ENCODE results near the gene INHBC. TPM values are rescaled to one million over a fixed set of nuclear protein-coding genes. Genes with fewer than 3 reads are reported as not detected.

The INHBC gene
- total and polyA plus RNA-seq, 8 donors = 0.37 TPM; not detected in 7

- Histone ChIP-seq H3K36me3 (no peaks in the 10 kb centered on the region), H3K27me3 (peaks cover 0 to 47% (median 13%) of the 10 kb centered on the region in 3 donors), H3K4me1 (peaks cover 21 to 50% (median 33%) of the 10 kb centered on the region in 4 donors), H3K4me3 (no peak overlapping the region), H3K9me3 (no peaks in the 10 kb centered on the region), H3K27ac (no peak overlapping the region)
- DNase-seq = no peak
- 86 to 93% (median 92%) methylated on average over 6 of the region's 6 CpGs for WGBS, 5 donors
- TF ChIP-seq EP300 (IDR thresholded peaks at IDR 0.05) = no peak
- no peak for TF ChIP-seq CTCF (IDR thresholded peaks at IDR 0.05)
- TF ChIP-seq POLR2AphosphoS5 (IDR thresholded peaks at IDR 0.05) = no peak
- TF ChIP-seq POLR2A (IDR thresholded peaks at IDR 0.05) = no peak
- intact Hi-C loops (cut with DNase I; ENCODE audit: low total_unique reads) = no loop called here
Observed at GRCh38 chr12:57456737-57457490, 22.3 kb downstream of the INHBC start.

- Histone ChIP-seq H3K27ac (peak overlapping the region; percentile 26 to 81 (median 73)), H3K4me3 (peak overlapping the region; percentile 55 to 69 (median 61)), H3K9me3 (no peaks in the 10 kb centered on the region), H3K27me3 (peaks cover 0 to 43% (median 13%) of the 10 kb centered on the region in 3 donors), H3K36me3 (no peaks in the 10 kb centered on the region), H3K4me1 (peaks cover 30 to 53% (median 43%) of the 10 kb centered on the region in 4 donors)
- TF ChIP-seq CTCF (IDR thresholded peaks at IDR 0.05) = no peak
- no peak for TF ChIP-seq EP300 (IDR thresholded peaks at IDR 0.05)
- no peak for TF ChIP-seq POLR2A (IDR thresholded peaks at IDR 0.05)
- no peak for TF ChIP-seq POLR2AphosphoS5 (IDR thresholded peaks at IDR 0.05)
- 27 to 29% (median 28%) methylated on average over 3 of the region's 3 CpGs for WGBS, 5 donors
- DNase-seq = no peak
- intact Hi-C loops (cut with DNase I; ENCODE audit: low total_unique reads) = no loop called here
Observed at GRCh38 chr12:57458665-57459054, 24.1 kb downstream of the INHBC start.

GRCh38 chr12:57459055-57459749, 24.6 kb downstream of the INHBC start:
- Histone ChIP-seq H3K36me3 (no peaks in the 10 kb centered on the region), H3K4me1 (peaks cover 30 to 53% (median 43%) of the 10 kb centered on the region in 4 donors), H3K4me3 (peak overlapping the region; percentile 55 to 69 (median 61)), H3K27ac (peak overlapping the region; percentile 51 to 81 (median 73)), H3K9me3 (no peaks in the 10 kb centered on the region), H3K27me3 (peaks cover 0 to 43% (median 13%) of the 10 kb centered on the region in 3 donors)
- peak; percentile 94 to 98 for DNase-seq
- intact Hi-C loops (cut with DNase I; ENCODE audit: low total_unique reads) = no loop called here
- WGBS, 5 donors = 0 to 1% (median 0%) methylated on average over 19 to 24 of the region's 24 CpGs
- TF ChIP-seq POLR2AphosphoS5 (IDR thresholded peaks at IDR 0.05) (peak in 2 of 3 donors; percentile 13 to 52), CTCF (IDR thresholded peaks at IDR 0.05) (peak in 5 of 7 experiments; percentile 96 to 98 (median 97)), POLR2A (IDR thresholded peaks at IDR 0.05) (no peak), EP300 (IDR thresholded peaks at IDR 0.05) (no peak)

GRCh38 chr12:57459750-57460467, 25.3 kb downstream of the INHBC start, which contains the start of gene GLI1:
Gene GLI1, plus strand, starts transcription at chr12:57459785. Its CDS starts 3,907 bp downstream, at chr12:57463692.
- H3K4me3 ChIP-seq = peak within 1 kb of the TSS; percentile 55 to 69 (median 61)
- H3K27ac ChIP-seq = peak within 1 kb of the TSS; percentile 51 to 81 (median 79)
- peaks cover 30 to 53% (median 43%) of the 10 kb centered on the region in 4 donors for H3K4me1 ChIP-seq
- H3K9me3 ChIP-seq = no peaks in the 10 kb centered on the region
- intact Hi-C loops (cut with DNase I; ENCODE audit: low total_unique reads) = no loop called here
- TF ChIP-seq POLR2AphosphoS5 (IDR thresholded peaks at IDR 0.05) = no peak
- TF ChIP-seq POLR2A (IDR thresholded peaks at IDR 0.05) = no peak
- TF ChIP-seq CTCF (IDR thresholded peaks at IDR 0.05) = no peak
- TF ChIP-seq EP300 (IDR thresholded peaks at IDR 0.05) = no peak
- H3K36me3 ChIP-seq = no peaks in the 10 kb centered on the region
- peaks cover 0 to 42% (median 13%) of the 10 kb centered on the region in 3 donors for H3K27me3 ChIP-seq
- DNase-seq = peak in 1 of 2 donors; percentile 59
- 1 to 2% (median 1%) methylated on average over 21 to 36 of the region's 36 CpGs for WGBS, 5 donors

All from stomach (tissue), 9 donors.